Measurements from ENCODE around the gene C3orf18. TPM values are rescaled to one million over a fixed set of nuclear protein-coding genes. Genes with fewer than 3 reads are reported as not detected.

The C3orf18 gene
- total and polyA plus RNA-seq, 5 donors from 2014 or later = 7.4 to 11.9 (median 9.3) TPM

- DNase-seq (peak in 1 of 3 donors; percentile 78), ATAC-seq (ENCODE audit: low read depth in 2 of 2) (no peak)
- peak overlapping the region; percentile 95 to 97 (median 97) for H3K27ac Mint-ChIP-seq
- peaks cover 95% of the 10 kb centered on the region for H3K4me1 ChIP-seq (ENCODE audit: control insufficient read depth, insufficient read depth, low read length, poor library complexity, severe bottlenecking)
- H3K4me3 ChIP-seq (ENCODE audit: low read depth, low read length) = peak overlapping the region; percentile 87
- no peaks in the 10 kb centered on the region for H3K27me3 Mint-ChIP-seq
- H3K27ac ChIP-seq (ENCODE audit: insufficient read depth, low read length, poor library complexity, severe bottlenecking) = peak overlapping the region; percentile 97
- H3K36me3 Mint-ChIP-seq = peaks cover 47% of the 10 kb centered on the region
- no peaks in the 10 kb centered on the region for H3K27me3 ChIP-seq (ENCODE audit: control insufficient read depth, insufficient read depth, low read length)
- H3K36me3 ChIP-seq (ENCODE audit: control insufficient read depth, insufficient read depth, low read length) = peaks cover 47% of the 10 kb centered on the region
- H3K9me3 ChIP-seq (ENCODE audit: control insufficient read depth in 2 of 2, low read length in 2 of 2) = no peaks in the 10 kb centered on the region
- peaks cover 0 to 2% (median 0%) of the 10 kb centered on the region in 7 donors for H3K9me3 Mint-ChIP-seq
- H3K4me3 Mint-ChIP-seq = peak overlapping the region; percentile 89 to 97 (median 96)
- peaks cover 23 to 82% (median 54%) of the 10 kb centered on the region in 4 donors for H3K4me1 Mint-ChIP-seq
Measured at GRCh38 chr3:50607271-50608091, 39.9 kb upstream of the C3orf18 start.

GRCh38 chr3:50606596-50606995, 39.0 kb upstream of the C3orf18 start:
- Mint-ChIP-seq H3K9me3 (peaks cover 0 to 2% (median 0%) of the 10 kb centered on the region in 7 donors), H3K4me1 (peaks cover 24 to 85% (median 56%) of the 10 kb centered on the region in 4 donors), H3K36me3 (peaks cover 47% of the 10 kb centered on the region), H3K4me3 (peak overlapping the region; percentile 89 to 97 (median 96)), H3K27ac (peak overlapping the region; percentile 92 to 97 (median 97)), H3K27me3 (no peaks in the 10 kb centered on the region)
- Histone ChIP-seq H3K4me3 (ENCODE audit: low read depth, low read length) (peak overlapping the region; percentile 87), H3K9me3 (ENCODE audit: control insufficient read depth in 2 of 2, low read length in 2 of 2) (no peaks in the 10 kb centered on the region), H3K27ac (ENCODE audit: insufficient read depth, low read length, poor library complexity, severe bottlenecking) (peak overlapping the region; percentile 97), H3K4me1 (ENCODE audit: control insufficient read depth, insufficient read depth, low read length, poor library complexity, severe bottlenecking) (peaks cover 95% of the 10 kb centered on the region), H3K36me3 (ENCODE audit: control insufficient read depth, insufficient read depth, low read length) (peaks cover 47% of the 10 kb centered on the region), H3K27me3 (ENCODE audit: control insufficient read depth, insufficient read depth, low read length) (no peaks in the 10 kb centered on the region)
- ATAC-seq (ENCODE audit: low read depth in 2 of 2) = peak; percentile 13 to 16
- peak in 2 of 3 donors; percentile 53 to 79 for DNase-seq

GRCh38 chr3:50605901-50606326, 38.4 kb upstream of the C3orf18 start:
- Mint-ChIP-seq H3K27me3 (no peaks in the 10 kb centered on the region), H3K9me3 (peaks cover 0 to 2% (median 0%) of the 10 kb centered on the region in 7 donors), H3K27ac (peak overlapping the region; percentile 97 to 99 (median 97)), H3K4me1 (peaks cover 24 to 92% (median 61%) of the 10 kb centered on the region in 4 donors), H3K4me3 (peak overlapping the region; percentile 89 to 97 (median 96)), H3K36me3 (peaks cover 47% of the 10 kb centered on the region)
- DNase-seq (peak in 1 of 3 donors; percentile 61), ATAC-seq (ENCODE audit: low read depth in 2 of 2) (no peak)
- Histone ChIP-seq H3K4me1 (ENCODE audit: control insufficient read depth, insufficient read depth, low read length, poor library complexity, severe bottlenecking) (peaks cover 98% of the 10 kb centered on the region), H3K27me3 (ENCODE audit: control insufficient read depth, insufficient read depth, low read length) (no peaks in the 10 kb centered on the region), H3K36me3 (ENCODE audit: control insufficient read depth, insufficient read depth, low read length) (peaks cover 47% of the 10 kb centered on the region), H3K27ac (ENCODE audit: insufficient read depth, low read length, poor library complexity, severe bottlenecking) (peak overlapping the region; percentile 97), H3K9me3 (ENCODE audit: control insufficient read depth in 2 of 2, low read length in 2 of 2) (no peaks in the 10 kb centered on the region), H3K4me3 (ENCODE audit: low read depth, low read length) (peak overlapping the region; percentile 87)

- Mint-ChIP-seq H3K27me3 (no peaks in the 10 kb centered on the region), H3K4me1 (peaks cover 24 to 97% (median 68%) of the 10 kb centered on the region in 4 donors), H3K9me3 (peaks cover 0 to 2% (median 0%) of the 10 kb centered on the region in 7 donors), H3K27ac (peak overlapping the region; percentile 97 to 99 (median 97)), H3K4me3 (peak overlapping the region; percentile 89 to 97 (median 96)), H3K36me3 (peaks cover 47% of the 10 kb centered on the region)
- DNase-seq (peak in 1 of 3 donors; percentile 62), ATAC-seq (ENCODE audit: low read depth in 2 of 2) (no peak)
- peak overlapping the region; percentile 87 for H3K4me3 ChIP-seq (ENCODE audit: low read depth, low read length)
- H3K27ac ChIP-seq (ENCODE audit: insufficient read depth, low read length, poor library complexity, severe bottlenecking) = peak overlapping the region; percentile 97
- no peaks in the 10 kb centered on the region for H3K9me3 ChIP-seq (ENCODE audit: control insufficient read depth in 2 of 2, low read length in 2 of 2)
- peaks cover 100% of the 10 kb centered on the region for H3K4me1 ChIP-seq (ENCODE audit: control insufficient read depth, insufficient read depth, low read length, poor library complexity, severe bottlenecking)
- no peaks in the 10 kb centered on the region for H3K27me3 ChIP-seq (ENCODE audit: control insufficient read depth, insufficient read depth, low read length)
- peaks cover 47% of the 10 kb centered on the region for H3K36me3 ChIP-seq (ENCODE audit: control insufficient read depth, insufficient read depth, low read length)
Measured at GRCh38 chr3:50604628-50605588, 37.4 kb upstream of the C3orf18 start.

GRCh38 chr3:50604110-50604621, 36.6 kb upstream of the C3orf18 start:
- H3K27me3 Mint-ChIP-seq = no peaks in the 10 kb centered on the region
- H3K4me3 ChIP-seq (ENCODE audit: low read depth, low read length) = peak overlapping the region; percentile 41
- peak overlapping the region; percentile 74 to 97 (median 82) for H3K4me3 Mint-ChIP-seq
- no peaks in the 10 kb centered on the region for H3K9me3 ChIP-seq (ENCODE audit: control insufficient read depth in 2 of 2, low read length in 2 of 2)
- H3K4me1 Mint-ChIP-seq = peaks cover 24 to 98% (median 69%) of the 10 kb centered on the region in 4 donors
- H3K9me3 Mint-ChIP-seq = peaks cover 0 to 2% (median 0%) of the 10 kb centered on the region in 7 donors
- ATAC-seq (ENCODE audit: low read depth in 2 of 2) (no peak), DNase-seq (no peak)
- no peaks in the 10 kb centered on the region for H3K27me3 ChIP-seq (ENCODE audit: control insufficient read depth, insufficient read depth, low read length)
- H3K4me1 ChIP-seq (ENCODE audit: control insufficient read depth, insufficient read depth, low read length, poor library complexity, severe bottlenecking) = peaks cover 100% of the 10 kb centered on the region
- peak overlapping the region; percentile 97 to 99 (median 97) for H3K27ac Mint-ChIP-seq
- H3K36me3 ChIP-seq (ENCODE audit: control insufficient read depth, insufficient read depth, low read length) = peaks cover 46% of the 10 kb centered on the region
- peak overlapping the region; percentile 97 for H3K27ac ChIP-seq (ENCODE audit: insufficient read depth, low read length, poor library complexity, severe bottlenecking)
- H3K36me3 Mint-ChIP-seq = peaks cover 47% of the 10 kb centered on the region

DNA sequence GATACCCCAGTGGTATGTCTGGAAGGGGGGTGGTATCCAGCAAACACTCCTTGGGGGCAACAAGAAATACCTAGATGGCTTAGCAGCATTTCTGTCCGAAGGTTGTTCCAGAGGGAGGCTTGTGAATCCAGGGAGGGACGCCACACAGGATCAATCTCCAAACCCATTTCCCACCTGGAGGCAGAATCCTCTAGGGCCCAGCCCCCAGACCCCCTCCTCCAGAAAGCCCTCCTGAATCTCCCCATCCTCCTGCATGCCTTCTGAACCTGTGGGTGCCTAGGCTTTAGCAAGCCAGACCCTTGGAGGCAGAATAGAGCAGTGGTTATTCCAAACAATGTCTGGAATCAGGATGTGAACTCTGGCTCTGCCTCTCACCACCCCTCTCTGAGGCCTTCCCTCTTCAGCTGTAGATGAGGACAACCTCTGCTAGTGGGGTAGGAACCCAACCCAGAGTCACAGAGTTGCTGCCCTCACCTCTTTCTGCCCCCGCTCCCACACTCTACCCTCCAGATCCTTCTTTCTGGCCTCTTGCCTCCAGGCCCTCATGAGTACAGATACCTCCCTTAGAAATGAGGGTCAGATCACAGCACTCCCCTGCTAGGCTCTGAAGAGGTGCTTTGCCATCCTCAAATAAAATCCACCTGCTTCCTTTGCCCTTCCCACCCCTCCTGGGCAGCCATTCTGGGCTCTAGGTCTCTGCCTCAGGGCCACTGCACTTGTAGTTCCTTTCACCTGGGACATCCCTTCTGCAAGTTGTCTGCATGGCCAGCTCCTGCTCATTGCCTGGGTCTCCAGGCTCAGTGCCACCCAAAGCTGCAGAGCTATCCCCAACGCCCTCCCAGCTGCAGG, 35.9 kb upstream of the C3orf18 start:
- Histone ChIP-seq H3K4me3 (ENCODE audit: low read depth, low read length) (peak overlapping the region; percentile 41), H3K27ac (ENCODE audit: insufficient read depth, low read length, poor library complexity, severe bottlenecking) (peak overlapping the region; percentile 97), H3K9me3 (ENCODE audit: control insufficient read depth in 2 of 2, low read length in 2 of 2) (no peaks in the 10 kb centered on the region), H3K27me3 (ENCODE audit: control insufficient read depth, insufficient read depth, low read length) (no peaks in the 10 kb centered on the region), H3K36me3 (ENCODE audit: control insufficient read depth, insufficient read depth, low read length) (peaks cover 41% of the 10 kb centered on the region), H3K4me1 (ENCODE audit: control insufficient read depth, insufficient read depth, low read length, poor library complexity, severe bottlenecking) (peaks cover 94% of the 10 kb centered on the region)
- Mint-ChIP-seq H3K4me1 (peaks cover 19 to 97% (median 66%) of the 10 kb centered on the region in 4 donors), H3K27me3 (no peaks in the 10 kb centered on the region), H3K4me3 (peak overlapping the region; percentile 74 to 97 (median 82)), H3K36me3 (peaks cover 43% of the 10 kb centered on the region), H3K27ac (peak overlapping the region; percentile 97 to 99 (median 97)), H3K9me3 (peaks cover 0 to 2% (median 0%) of the 10 kb centered on the region in 7 donors)
- peak in 1 of 3 donors; percentile 65 for DNase-seq
- ATAC-seq (ENCODE audit: low read depth in 2 of 2) = no peak

Data from CD4-positive, CD25-positive, alpha-beta regulatory T cell (primary cell).